Measurements from ENCODE around the gene EFNB1.

The EFNB1 gene

GRCh38 chrX:68839771-68840170 lies 10.9 kb downstream of the EFNB1 start:
- H3K4me3 ChIP-seq (replicated peaks; ENCODE audit: low read depth, low read length): no peak overlapping the region
- DNase-seq (ENCODE audit: extremely low read depth, insufficient read length): no peak
- no peaks in the 10 kb centered on the region for H3K36me3 ChIP-seq (ENCODE audit: control insufficient read depth, insufficient read depth, low read length)
- no peak for TF ChIP-seq CTCF (IDR thresholded peaks at IDR 0.05; ENCODE audit: insufficient read depth, low read length, poor library complexity, severe bottlenecking)
- H3K27me3 ChIP-seq (replicated peaks; ENCODE audit: control insufficient read depth, insufficient read depth, low read length): no peaks in the 10 kb centered on the region

GRCh38 chrX:68840256-68840655 lies 11.4 kb downstream of the EFNB1 start:
- no peak overlapping the region for H3K4me3 ChIP-seq (replicated peaks; ENCODE audit: low read depth, low read length)
- H3K36me3 ChIP-seq (ENCODE audit: control insufficient read depth, insufficient read depth, low read length): no peaks in the 10 kb centered on the region
- DNase-seq (ENCODE audit: extremely low read depth, insufficient read length): no peak
- H3K27me3 ChIP-seq (replicated peaks; ENCODE audit: control insufficient read depth, insufficient read depth, low read length): no peaks in the 10 kb centered on the region
- TF ChIP-seq CTCF (IDR thresholded peaks at IDR 0.05; ENCODE audit: insufficient read depth, low read length, poor library complexity, severe bottlenecking): no peak

- no peak for DNase-seq (ENCODE audit: extremely low read depth, insufficient read length)
These were observed 12.6 kb downstream of the EFNB1 start for GRCh38 chrX:68841251-68842049.

GRCh38 chrX:68842351-68842750 lies 13.5 kb downstream of the EFNB1 start:
- DNase-seq (ENCODE audit: extremely low read depth, insufficient read length): no peak
- no peaks in the 10 kb centered on the region for H3K36me3 ChIP-seq (ENCODE audit: control insufficient read depth, insufficient read depth, low read length)
- H3K27me3 ChIP-seq (replicated peaks; ENCODE audit: control insufficient read depth, insufficient read depth, low read length): no peaks in the 10 kb centered on the region
- no peak overlapping the region for H3K4me3 ChIP-seq (replicated peaks; ENCODE audit: low read depth, low read length)
- no peak for TF ChIP-seq CTCF (IDR thresholded peaks at IDR 0.05; ENCODE audit: insufficient read depth, low read length, poor library complexity, severe bottlenecking)

More at GRCh38 chrX:68841251-68842049, 12.6 kb downstream of the EFNB1 start:
- H3K27me3 ChIP-seq (replicated peaks; ENCODE audit: control insufficient read depth, insufficient read depth, low read length): no peaks in the 10 kb centered on the region
- TF ChIP-seq CTCF (IDR thresholded peaks at IDR 0.05; ENCODE audit: insufficient read depth, low read length, poor library complexity, severe bottlenecking): no peak
- H3K36me3 ChIP-seq (ENCODE audit: control insufficient read depth, insufficient read depth, low read length): no peaks in the 10 kb centered on the region
- no peak overlapping the region for H3K4me3 ChIP-seq (replicated peaks; ENCODE audit: low read depth, low read length)

- TF ChIP-seq CTCF (IDR thresholded peaks at IDR 0.05; ENCODE audit: insufficient read depth, low read length, poor library complexity, severe bottlenecking): no peak
- DNase-seq (ENCODE audit: extremely low read depth, insufficient read length): no peak
- H3K36me3 ChIP-seq (ENCODE audit: control insufficient read depth, insufficient read depth, low read length): no peaks in the 10 kb centered on the region
- no peak overlapping the region for H3K4me3 ChIP-seq (replicated peaks; ENCODE audit: low read depth, low read length)
- no peaks in the 10 kb centered on the region for H3K27me3 ChIP-seq (replicated peaks; ENCODE audit: control insufficient read depth, insufficient read depth, low read length)
These were observed 14.2 kb downstream of the EFNB1 start for GRCh38 chrX:68842781-68843581.

All from GM06990 (cell line).